ENCODE results near the gene CTDP1.

Gene CTDP1

GRCh38 chr18:79643054-79643984, 36.3 kb upstream of the CTDP1 start:
- no peak for DNase-seq
- Histone ChIP-seq H3K4me3 (ENCODE audit: insufficient read depth in 1 of 2, low read depth in 1 of 2, low read length in 2 of 2) (no peak overlapping the region), H2AFZ (ENCODE audit: low read depth, low read length) (no peak overlapping the region), H3K23ac (ENCODE audit: low read length in 2 of 2) (no peak overlapping the region), H3K9ac (ENCODE audit: low read length) (no peak overlapping the region), H3K4me2 (ENCODE audit: low read length, poor library complexity, severe bottlenecking) (no peak overlapping the region), H3K18ac (ENCODE audit: low read depth in 1 of 2, low read length in 2 of 2) (no peak overlapping the region), H4K8ac (ENCODE audit: low read length) (no peak overlapping the region), H2AK5ac (ENCODE audit: low read length, severe bottlenecking) (no peak overlapping the region), H3K4me1 (ENCODE audit: control insufficient read depth, insufficient read depth, low read depth, low read length) (peaks cover 2% of the 10 kb centered on the region), H3K9me3 (ENCODE audit: control insufficient read depth, low read length) (no peaks in the 10 kb centered on the region), H3K79me1 (replicated peaks; ENCODE audit: low read length, poor library complexity, severe bottlenecking) (no peaks in the 10 kb centered on the region), H2BK12ac (ENCODE audit: low read length in 2 of 2) (no peak overlapping the region), H3K27ac (ENCODE audit: low read length, poor library complexity, severe bottlenecking) (no peak overlapping the region), H3K27me3 (ENCODE audit: control insufficient read depth in 1 of 2, insufficient read depth in 1 of 2, low read length in 2 of 2) (peaks cover 33 to 80% of the 10 kb centered on the region in 2 experiments), H3K14ac (ENCODE audit: low read length in 2 of 2) (no peak overlapping the region), H2BK5ac (ENCODE audit: low read depth, low read length, poor library complexity, severe bottlenecking) (no peak overlapping the region), H3K4ac (ENCODE audit: low read depth in 1 of 2, low read length in 2 of 2) (no peak overlapping the region), H2BK120ac (ENCODE audit: low read depth, low read length) (no peak overlapping the region), H4K91ac (ENCODE audit: low read length) (peak overlapping the region; percentile 7), H3K36me3 (ENCODE audit: control insufficient read depth in 1 of 2, insufficient read depth in 2 of 2, low read depth in 1 of 2, low read length in 2 of 2) (no peaks in the 10 kb centered on the region), H2BK15ac (ENCODE audit: low read depth, poor library complexity, severe bottlenecking) (no peak overlapping the region)
- 84% methylated on average over 26 of the region's 27 CpGs for WGBS

DNA sequence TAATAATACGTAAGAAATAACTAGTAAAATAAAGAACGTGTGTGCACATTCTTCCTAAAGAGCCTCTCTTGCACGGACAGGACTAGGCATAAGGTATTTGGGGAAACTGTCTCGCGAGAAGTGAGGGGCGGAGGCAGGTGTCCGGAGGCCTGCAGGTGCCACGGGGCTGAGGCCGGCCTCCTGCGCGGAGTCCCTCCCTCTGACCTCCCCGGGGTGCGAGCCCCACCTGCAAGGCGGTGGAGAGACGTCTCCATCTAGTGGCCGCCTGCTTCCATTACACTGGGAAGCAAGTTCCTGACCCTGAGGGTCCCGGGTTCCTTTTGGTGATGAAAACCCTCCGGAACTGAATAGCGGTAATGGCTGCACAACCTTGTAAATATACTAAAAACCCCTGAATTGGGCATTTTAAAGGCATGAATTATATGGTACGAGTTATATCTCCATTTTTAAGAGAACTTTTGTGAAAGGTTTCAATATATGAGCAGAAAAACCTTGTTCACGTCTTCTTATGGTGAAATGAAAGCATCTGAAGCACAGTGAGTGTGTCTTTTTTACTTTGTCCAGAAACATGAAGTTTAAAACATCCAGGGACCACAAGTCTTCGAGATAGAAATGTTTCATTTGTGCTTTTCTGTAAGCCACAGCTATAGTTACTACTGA, 35.5 kb upstream of the CTDP1 start:
- H2BK15ac ChIP-seq (ENCODE audit: low read depth, poor library complexity, severe bottlenecking): no peak overlapping the region
- peak overlapping the region; percentile 10 for H3K9ac ChIP-seq (ENCODE audit: low read length)
- H3K14ac ChIP-seq (ENCODE audit: low read length in 2 of 2): no peak overlapping the region
- H4K91ac ChIP-seq (ENCODE audit: low read length): no peak overlapping the region
- H3K4ac ChIP-seq (ENCODE audit: low read depth in 1 of 2, low read length in 2 of 2): no peak overlapping the region
- WGBS: 14% methylated on average over 19 of the region's 22 CpGs
- DNase-seq: peak; percentile 48
- H3K23ac ChIP-seq (ENCODE audit: low read length in 2 of 2): no peak overlapping the region
- no peaks in the 10 kb centered on the region for H3K36me3 ChIP-seq (ENCODE audit: control insufficient read depth in 1 of 2, insufficient read depth in 2 of 2, low read depth in 1 of 2, low read length in 2 of 2)
- no peak overlapping the region for H4K8ac ChIP-seq (ENCODE audit: low read length)
- H3K18ac ChIP-seq (ENCODE audit: low read depth in 1 of 2, low read length in 2 of 2): no peak overlapping the region
- H3K27me3 ChIP-seq (ENCODE audit: control insufficient read depth in 1 of 2, insufficient read depth in 1 of 2, low read length in 2 of 2): peaks cover 33 to 72% of the 10 kb centered on the region in 2 experiments
- peak overlapping the region; percentile 51 for H3K4me2 ChIP-seq (ENCODE audit: low read length, poor library complexity, severe bottlenecking)
- H3K4me1 ChIP-seq (ENCODE audit: control insufficient read depth, insufficient read depth, low read depth, low read length): peaks cover 2% of the 10 kb centered on the region
- H3K9me3 ChIP-seq (ENCODE audit: control insufficient read depth, low read length): no peaks in the 10 kb centered on the region
- H3K27ac ChIP-seq (ENCODE audit: low read length, poor library complexity, severe bottlenecking): no peak overlapping the region
- H2BK5ac ChIP-seq (ENCODE audit: low read depth, low read length, poor library complexity, severe bottlenecking): no peak overlapping the region
- H2BK12ac ChIP-seq (ENCODE audit: low read length in 2 of 2): no peak overlapping the region
- H2AK5ac ChIP-seq (ENCODE audit: low read length, severe bottlenecking): no peak overlapping the region
- H3K4me3 ChIP-seq (ENCODE audit: insufficient read depth in 1 of 2, low read depth in 1 of 2, low read length in 2 of 2): no peak overlapping the region
- no peak overlapping the region for H2BK120ac ChIP-seq (ENCODE audit: low read depth, low read length)
- H2AFZ ChIP-seq (ENCODE audit: low read depth, low read length): no peak overlapping the region
- H3K79me1 ChIP-seq (replicated peaks; ENCODE audit: low read length, poor library complexity, severe bottlenecking): no peaks in the 10 kb centered on the region

GRCh38 chr18:79644666-79645057, 34.9 kb upstream of the CTDP1 start:
- H3K27ac ChIP-seq (ENCODE audit: low read length, poor library complexity, severe bottlenecking): no peak overlapping the region
- no peak overlapping the region for H4K91ac ChIP-seq (ENCODE audit: low read length)
- no peak for DNase-seq
- H3K9ac ChIP-seq (ENCODE audit: low read length): peak overlapping the region; percentile 10
- no peak overlapping the region for H2BK120ac ChIP-seq (ENCODE audit: low read depth, low read length)
- no peak overlapping the region for H2BK15ac ChIP-seq (ENCODE audit: low read depth, poor library complexity, severe bottlenecking)
- no peaks in the 10 kb centered on the region for H3K9me3 ChIP-seq (ENCODE audit: control insufficient read depth, low read length)
- no peak overlapping the region for H3K4ac ChIP-seq (ENCODE audit: low read depth in 1 of 2, low read length in 2 of 2)
- H3K36me3 ChIP-seq (ENCODE audit: control insufficient read depth in 1 of 2, insufficient read depth in 2 of 2, low read depth in 1 of 2, low read length in 2 of 2): no peaks in the 10 kb centered on the region
- no peak overlapping the region for H4K8ac ChIP-seq (ENCODE audit: low read length)
- H3K18ac ChIP-seq (ENCODE audit: low read depth in 1 of 2, low read length in 2 of 2): no peak overlapping the region
- no peak overlapping the region for H2AFZ ChIP-seq (ENCODE audit: low read depth, low read length)
- no peak overlapping the region for H3K14ac ChIP-seq (ENCODE audit: low read length in 2 of 2)
- WGBS: 71% methylated on average over 9 of the region's 9 CpGs
- peaks cover 33 to 72% of the 10 kb centered on the region in 2 experiments for H3K27me3 ChIP-seq (ENCODE audit: control insufficient read depth in 1 of 2, insufficient read depth in 1 of 2, low read length in 2 of 2)
- peaks cover 2% of the 10 kb centered on the region for H3K4me1 ChIP-seq (ENCODE audit: control insufficient read depth, insufficient read depth, low read depth, low read length)
- no peak overlapping the region for H3K4me3 ChIP-seq (ENCODE audit: insufficient read depth in 1 of 2, low read depth in 1 of 2, low read length in 2 of 2)
- no peak overlapping the region for H3K4me2 ChIP-seq (ENCODE audit: low read length, poor library complexity, severe bottlenecking)
- H2AK5ac ChIP-seq (ENCODE audit: low read length, severe bottlenecking): no peak overlapping the region
- H2BK5ac ChIP-seq (ENCODE audit: low read depth, low read length, poor library complexity, severe bottlenecking): no peak overlapping the region
- H3K23ac ChIP-seq (ENCODE audit: low read length in 2 of 2): no peak overlapping the region
- H3K79me1 ChIP-seq (replicated peaks; ENCODE audit: low read length, poor library complexity, severe bottlenecking): no peaks in the 10 kb centered on the region
- H2BK12ac ChIP-seq (ENCODE audit: low read length in 2 of 2): no peak overlapping the region

DNA sequence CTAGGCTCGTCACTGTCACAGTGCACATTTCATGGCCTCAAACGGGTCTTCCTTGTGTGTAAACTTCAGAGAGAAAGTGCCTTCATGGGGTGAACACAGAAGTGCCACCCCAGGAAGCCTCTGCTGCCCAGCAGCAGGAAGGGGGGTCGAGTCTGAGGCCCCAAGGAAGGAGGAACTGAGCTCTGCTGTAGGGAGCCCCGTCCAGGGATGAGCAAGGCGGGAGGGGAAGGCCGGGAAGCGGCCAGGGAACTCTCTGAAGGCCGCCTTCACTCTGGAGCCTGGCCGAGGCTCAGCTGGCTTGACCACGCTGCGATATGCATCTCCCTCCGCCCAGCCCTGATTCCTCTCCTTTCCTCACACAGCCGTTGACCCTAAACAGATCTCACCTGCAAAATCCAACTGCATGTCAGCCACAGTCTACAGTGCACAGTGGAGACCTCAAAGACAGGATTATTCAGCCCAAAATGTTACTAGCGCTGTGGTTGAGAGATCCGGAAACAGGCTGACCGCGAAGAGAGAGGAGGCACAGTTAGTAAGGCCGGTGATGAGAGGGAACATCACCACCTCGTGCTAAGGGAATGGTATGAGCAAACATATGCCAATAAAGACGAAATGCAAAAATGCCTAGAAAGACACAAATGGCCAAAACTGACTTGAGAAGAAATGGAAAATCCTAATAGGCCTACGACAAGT, 34.2 kb upstream of the CTDP1 start:
- WGBS: 74% methylated on average over 21 of the region's 21 CpGs
- Histone ChIP-seq H3K36me3 (ENCODE audit: control insufficient read depth in 1 of 2, insufficient read depth in 2 of 2, low read depth in 1 of 2, low read length in 2 of 2) (no peaks in the 10 kb centered on the region), H4K91ac (ENCODE audit: low read length) (no peak overlapping the region), H2BK120ac (ENCODE audit: low read depth, low read length) (no peak overlapping the region), H3K4me1 (ENCODE audit: control insufficient read depth, insufficient read depth, low read depth, low read length) (peaks cover 2% of the 10 kb centered on the region), H2BK12ac (ENCODE audit: low read length in 2 of 2) (no peak overlapping the region), H3K23ac (ENCODE audit: low read length in 2 of 2) (no peak overlapping the region), H3K18ac (ENCODE audit: low read depth in 1 of 2, low read length in 2 of 2) (no peak overlapping the region), H2AFZ (ENCODE audit: low read depth, low read length) (no peak overlapping the region), H3K4ac (ENCODE audit: low read depth in 1 of 2, low read length in 2 of 2) (no peak overlapping the region), H2BK15ac (ENCODE audit: low read depth, poor library complexity, severe bottlenecking) (no peak overlapping the region), H3K27ac (ENCODE audit: low read length, poor library complexity, severe bottlenecking) (no peak overlapping the region), H3K79me1 (replicated peaks; ENCODE audit: low read length, poor library complexity, severe bottlenecking) (no peaks in the 10 kb centered on the region), H3K4me3 (ENCODE audit: insufficient read depth in 1 of 2, low read depth in 1 of 2, low read length in 2 of 2) (no peak overlapping the region), H3K14ac (ENCODE audit: low read length in 2 of 2) (no peak overlapping the region), H4K8ac (ENCODE audit: low read length) (no peak overlapping the region), H2BK5ac (ENCODE audit: low read depth, low read length, poor library complexity, severe bottlenecking) (no peak overlapping the region), H2AK5ac (ENCODE audit: low read length, severe bottlenecking) (no peak overlapping the region), H3K27me3 (ENCODE audit: control insufficient read depth in 1 of 2, insufficient read depth in 1 of 2, low read length in 2 of 2) (peaks cover 37 to 72% of the 10 kb centered on the region in 2 experiments), H3K9me3 (ENCODE audit: control insufficient read depth, low read length) (no peaks in the 10 kb centered on the region), H3K4me2 (ENCODE audit: low read length, poor library complexity, severe bottlenecking) (no peak overlapping the region), H3K9ac (ENCODE audit: low read length) (no peak overlapping the region)
- DNase-seq: no peak

Data from mesenchymal stem cell (in vitro differentiated cells and primary cell).